ENCODE data around the gene KCNMB4. TPM values are rescaled to one million over a fixed set of nuclear protein-coding genes. Genes with fewer than 3 reads are reported as not detected.

The KCNMB4 gene
- total and polyA plus RNA-seq, 4 donors, result 1.0 to 3.3 (median 2.0) TPM

Other genes starting within 250 kb of the KCNMB4 start
- gene CNOT2, start 122.9 kb upstream of the KCNMB4 start, total RNA-seq, result 100 to 1,000 TPM in 1 of 2 donors, 10 to 100 TPM in 1; 76.6 to 108 TPM
- 10 to 100 TPM; 39.0 to 41.8 TPM for gene CNOT2, start 122.9 kb upstream of the KCNMB4 start, polyA plus RNA-seq